ENCODE results near the gene RPLP2. TPM values are rescaled to one million over a fixed set of nuclear protein-coding genes. Genes with fewer than 3 reads are reported as not detected.

The RPLP2 gene
- total RNA-seq, 1 donor from 2014 or later: 2,673 TPM

DNA sequence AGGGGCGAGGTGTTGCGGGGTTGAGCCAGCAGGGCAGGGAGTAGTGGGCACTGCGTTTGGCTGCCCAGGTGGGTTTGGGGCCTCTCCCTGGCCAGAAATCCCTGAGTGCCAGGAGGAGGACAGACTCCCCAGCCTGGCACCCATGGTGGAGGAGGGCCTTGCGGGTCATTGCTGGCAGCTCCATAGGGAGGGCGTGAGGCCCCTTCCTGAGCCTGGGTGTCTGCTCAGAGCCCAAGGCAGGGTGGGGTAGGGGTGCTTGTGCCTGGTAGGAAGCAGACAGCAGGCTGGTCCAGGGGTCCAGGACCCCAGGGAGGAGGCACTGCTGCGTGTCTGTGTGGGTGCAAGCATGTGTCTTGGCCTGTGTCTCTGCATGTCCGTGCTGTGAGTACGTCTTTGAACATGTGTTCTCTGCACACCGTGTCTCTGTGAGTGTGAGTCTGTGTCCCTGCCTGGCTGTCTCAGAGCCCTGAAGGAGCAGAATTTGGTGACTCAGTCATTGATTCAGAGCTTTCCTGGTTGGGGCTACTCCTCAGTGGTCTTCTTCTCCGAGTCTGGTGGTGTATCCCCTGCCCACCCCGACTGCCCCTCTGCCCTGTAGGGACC, 36.8 kb downstream of the RPLP2 start:
- DNase-seq (ENCODE audit: low spot score): no peak

- DNase-seq (ENCODE audit: low spot score): no peak
Measured at GRCh38 chr11:847876-848275, 38.1 kb downstream of the RPLP2 start.

- DNase-seq (ENCODE audit: low spot score): no peak
Measured at GRCh38 chr11:848380-848931, 38.7 kb downstream of the RPLP2 start.

GRCh38 chr11:849104-849824, 39.5 kb downstream of the RPLP2 start:
- no peak for DNase-seq (ENCODE audit: low spot score)

DNA sequence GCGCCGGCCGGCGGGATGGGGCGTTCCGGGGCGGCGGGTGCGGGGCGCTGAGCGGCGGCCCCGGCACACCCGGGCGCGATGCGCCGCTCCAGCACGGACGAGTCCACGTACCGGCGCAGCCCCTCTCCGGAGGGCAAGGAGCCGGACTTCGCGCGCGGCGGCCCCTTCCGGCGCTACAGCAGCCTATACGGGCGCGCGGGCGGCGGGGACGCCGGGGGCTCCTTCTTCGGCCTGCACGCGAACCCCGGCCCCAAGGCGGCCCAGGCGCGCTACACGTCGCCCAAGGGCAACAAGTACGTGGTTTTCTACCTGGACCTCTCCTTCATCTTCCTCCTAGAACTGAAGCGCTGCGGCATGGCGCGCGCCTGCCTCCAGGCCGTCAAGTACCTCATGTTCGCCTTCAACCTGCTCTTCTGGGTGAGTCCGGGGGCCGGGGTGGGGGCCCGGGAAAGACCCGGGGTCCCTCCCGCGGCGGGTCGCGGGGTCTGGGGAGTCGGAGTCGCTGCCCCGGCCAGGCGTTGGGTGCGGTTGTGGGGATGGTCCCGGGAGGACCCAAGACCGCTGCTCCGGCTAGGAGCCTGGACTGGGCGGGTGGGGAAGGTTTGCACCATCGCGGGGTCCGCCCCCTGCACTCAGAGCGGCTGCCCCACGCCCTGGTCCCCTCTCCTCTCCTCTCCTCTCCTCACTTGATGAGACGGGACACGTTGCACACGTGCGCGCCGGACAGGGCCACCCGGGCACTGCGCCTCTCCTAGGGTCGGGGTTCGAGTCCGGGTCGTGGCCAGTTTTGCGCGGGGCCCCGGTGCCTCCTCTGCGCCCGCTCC, 40.4 kb downstream of the RPLP2 start:
- DNase-seq (ENCODE audit: low spot score): no peak

DNA sequence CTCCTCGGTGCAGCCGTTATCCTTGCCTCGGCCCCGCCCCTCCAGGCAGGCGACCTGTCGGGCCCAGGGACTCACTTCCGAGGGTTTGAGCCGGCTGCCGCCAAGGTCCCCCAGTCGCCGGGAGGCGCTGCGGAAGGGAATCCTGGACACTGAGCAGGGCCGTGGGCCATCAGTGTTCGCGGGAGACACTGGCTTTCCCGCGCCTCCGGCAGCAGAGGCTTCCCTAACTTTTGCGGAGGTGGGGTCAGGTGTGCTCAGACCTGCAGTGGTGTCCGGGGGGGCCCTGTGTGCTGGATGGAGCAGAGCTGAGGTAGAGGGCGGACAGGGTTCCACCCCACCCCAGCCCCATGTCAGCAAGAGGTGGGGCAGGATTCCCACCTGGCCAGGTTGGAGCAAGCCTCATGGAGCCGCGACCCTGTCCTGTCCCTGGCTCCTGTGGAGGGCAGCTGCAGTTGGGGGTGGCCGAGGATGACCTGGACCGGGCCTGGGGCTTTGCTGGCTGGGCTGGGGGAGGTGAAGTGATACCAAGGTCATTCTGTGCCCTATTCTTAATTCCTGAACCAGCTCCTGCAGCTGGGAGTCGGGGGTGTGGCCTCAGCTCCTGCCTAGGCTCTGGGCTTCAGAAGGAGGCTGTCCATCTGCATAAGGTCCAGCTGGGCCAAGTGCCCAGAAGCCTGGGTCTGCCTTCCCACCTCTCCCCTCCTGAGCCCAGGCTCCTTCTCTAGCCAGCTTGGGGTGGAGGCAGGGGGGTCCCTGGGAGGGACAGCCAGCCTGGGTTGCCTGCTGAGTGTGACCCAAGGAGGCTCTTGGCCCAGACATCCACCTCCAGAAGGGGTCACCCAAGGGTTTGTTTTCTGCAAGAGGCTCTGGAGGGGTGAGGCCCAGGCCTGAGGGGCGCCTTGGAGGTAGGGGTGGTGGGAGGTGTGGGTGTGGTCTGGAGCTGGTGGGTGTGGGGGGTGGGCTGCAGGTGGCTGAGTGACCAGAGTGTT, 41.3 kb downstream of the RPLP2 start:
- DNase-seq (ENCODE audit: low spot score): no peak

GRCh38 chr11:852762-853161, 43.0 kb downstream of the RPLP2 start:
- no peak for DNase-seq (ENCODE audit: low spot score)

- no peak for DNase-seq (ENCODE audit: low spot score)
Measured at GRCh38 chr11:853682-854448, 44.1 kb downstream of the RPLP2 start.

- no peak for DNase-seq (ENCODE audit: low spot score)
Measured at GRCh38 chr11:854601-855329, 45.0 kb downstream of the RPLP2 start.

- DNase-seq (ENCODE audit: low spot score): no peak
Measured at GRCh38 chr11:855330-855674, 45.5 kb downstream of the RPLP2 start.

DNA sequence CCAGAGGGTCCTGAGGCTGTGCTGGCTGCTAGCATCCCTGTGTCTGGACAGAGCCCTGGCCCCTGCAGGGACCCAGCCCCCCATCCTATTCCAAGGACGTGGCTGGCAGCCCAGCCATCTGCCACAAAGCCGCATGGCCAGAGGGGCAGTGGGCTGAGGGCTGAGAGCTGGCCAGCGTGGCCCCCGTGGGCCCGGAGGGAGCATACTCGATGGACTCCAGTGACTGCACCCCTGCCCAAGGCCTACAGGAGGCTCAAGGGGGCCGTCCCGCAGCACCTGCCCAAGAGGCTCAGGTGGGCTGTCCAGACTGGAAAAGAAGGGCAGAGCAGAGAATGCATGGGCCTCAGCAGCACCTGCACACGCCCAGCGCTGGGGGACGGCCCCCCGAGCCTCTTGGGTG, 46.0 kb downstream of the RPLP2 start:
- DNase-seq (ENCODE audit: low spot score): no peak

DNA sequence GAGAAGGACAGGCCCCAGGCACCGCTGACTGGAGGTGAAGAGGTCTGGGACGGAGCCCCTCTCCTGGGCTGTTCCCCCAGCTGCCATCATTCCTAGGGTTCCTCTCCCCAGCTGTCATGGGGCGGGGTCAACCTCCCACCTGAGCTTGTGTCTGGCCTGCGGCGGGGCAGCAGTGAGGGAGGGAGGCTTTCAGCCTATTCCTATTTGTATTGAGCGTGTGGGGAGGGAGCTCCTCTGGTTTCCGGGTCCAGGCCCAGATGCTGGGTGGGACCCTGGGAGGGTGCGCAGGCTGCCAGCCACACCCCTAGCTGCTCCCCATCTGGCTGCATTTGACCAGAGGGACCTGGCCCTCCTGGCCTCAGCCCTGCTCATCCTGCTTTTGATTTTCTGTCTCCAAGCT, 46.6 kb downstream of the RPLP2 start:
- DNase-seq (ENCODE audit: low spot score): no peak

- no peak for DNase-seq (ENCODE audit: low spot score)
Measured at GRCh38 chr11:858053-858761, 48.4 kb downstream of the RPLP2 start.

- no peak for DNase-seq (ENCODE audit: low spot score)
Measured at GRCh38 chr11:858762-859339, 49.1 kb downstream of the RPLP2 start.

GRCh38 chr11:859394-860131, 49.8 kb downstream of the RPLP2 start:
- DNase-seq (ENCODE audit: low spot score): no peak

GRCh38 chr11:860234-861104, 50.7 kb downstream of the RPLP2 start:
- no peak for DNase-seq (ENCODE audit: low spot score)

GRCh38 chr11:861105-861479, 51.3 kb downstream of the RPLP2 start:
- DNase-seq (ENCODE audit: low spot score): no peak
